CD4-positive, alpha-beta T cell (primary cell): ENCODE data around the gene COL18A1. TPM values are rescaled to one million over a fixed set of nuclear protein-coding genes. Genes with fewer than 3 reads are reported as not detected.

Source experiments
- ATAC-seq: fragments of 200-7000 bp; cut with Tn5 transposase; one replicate; pipeline ENCODE4 v1.10.0; 2022; ENCODE audit warnings: mild to moderate bottlenecking; ENCODE audit not compliant: poor library complexity
- CTCF ChIA-PET: fragments of 350-600 bp; sonication (Branson Sonifier 250); formaldehyde crosslinking; loops from one replicate; lab custom pipeline; 2021; ENCODE audit warnings: antibody characterized with exemption, inconsistent platforms; lab: Charles Lee
- POLR2A ChIA-PET: fragments of 350-600 bp; sonication (Branson Sonifier 250); formaldehyde crosslinking; loops from one replicate; lab custom pipeline; 2021; ENCODE audit warnings: antibody characterized with exemption, inconsistent platforms; lab: Charles Lee
- DNase-seq, 14 experiments: peaks; one replicate each; pipeline ENCODE4 v3.0.0-alpha.2; 2013 to 2020; ENCODE audit warnings: mixed read lengths in 2 of 14
- H3K27ac ChIP-seq, 2 donors: one replicate each; pipeline versions ENCODE4 v1.5.1 to v1.7.0; 2013; ENCODE audit warnings: low read length in 2 of 2, low read depth in 1 of 2, mild to moderate bottlenecking in 1 of 2
- H3K27me3 ChIP-seq, 2 experiments: 1 replicate in 1 of 2; 2 replicates in 1 of 2; pipeline versions ENCODE4 v1.6.1 to v1.7.0; 2013; ENCODE audit warnings: low read length in 2 of 2, control low read depth in 1 of 2, mild to moderate bottlenecking in 1 of 2, moderate library complexity in 1 of 2; ENCODE audit not compliant: insufficient read depth in 2 of 2, control insufficient read depth in 1 of 2
- H3K36me3 ChIP-seq: one replicate; pipeline ENCODE4 v1.6.1; 2013; ENCODE audit warnings: low read length, control low read depth; ENCODE audit not compliant: insufficient read depth
- H3K4me1 ChIP-seq: one replicate; pipeline ENCODE4 v1.6.1; 2013; ENCODE audit warnings: low read length, control low read depth; ENCODE audit not compliant: insufficient read depth
- H3K4me3 ChIP-seq: one replicate; pipeline ENCODE4 v1.5.1; 2013; ENCODE audit warnings: mild to moderate bottlenecking, low read length, moderate library complexity
- H3K9me3 ChIP-seq, 2 experiments: 1 replicate in 1 of 2; 2 replicates in 1 of 2; pipeline versions ENCODE4 v1.6.1 to v1.7.0; 2013; ENCODE audit warnings: low read length in 2 of 2, mild to moderate bottlenecking in 2 of 2, control low read depth in 1 of 2, moderate library complexity in 1 of 2; ENCODE audit not compliant: control insufficient read depth in 1 of 2, insufficient read depth in 1 of 2
- H3K27ac Mint-ChIP-seq: one replicate; pipeline ENCODE4 v1.8.0; 2020; ENCODE audit warnings: mixed read lengths
- H3K27me3 Mint-ChIP-seq: one replicate; pipeline ENCODE4 v1.8.0; 2021; ENCODE audit warnings: mixed read lengths
- H3K36me3 Mint-ChIP-seq: one replicate; pipeline ENCODE4 v1.8.0; 2021; ENCODE audit warnings: low read depth, mixed read lengths
- H3K4me1 Mint-ChIP-seq: one replicate; pipeline ENCODE4 v1.8.0; 2021; ENCODE audit warnings: low read depth, mixed read lengths
- H3K4me3 Mint-ChIP-seq: one replicate; pipeline ENCODE4 v1.8.0; 2020; ENCODE audit warnings: mild to moderate bottlenecking, mixed read lengths
- H3K9me3 Mint-ChIP-seq: one replicate; pipeline ENCODE4 v1.8.0; 2020; ENCODE audit warnings: mixed read lengths
- CTCF ChIP-seq: fragments of 200-600 bp; IDR thresholded peaks from one replicate; pipeline ENCODE4 v1.8.0; 2022; ENCODE audit warnings: antibody characterized with exemption, mild to moderate bottlenecking
- intact Hi-C, 2 experiments: fragments of 100-400 bp; cut with DNase I in 1 of 2; cut with micrococcal nuclease in 1 of 2; formaldehyde crosslinking; loops; one replicate each; pipeline versions ENCODE4 v1.15.1 to v1.9.0; 2023 to 2025; cut with DNase I, micrococcal nuclease
- total RNA-seq, 174 experiments: library from RNA in 2 of 174; stranded (reverse) in 2 of 174; gene quantifications; one replicate each; pipeline ENCODE4 v1.2.3 and lab custom pipeline; 2021 to 2026

COL18A1 gene
- total RNA-seq, 2 experiments from 2014 or later, result 15.2 to 16.0 TPM

- TF ChIP-seq CTCF, result no peak
- H3K27me3 ChIP-seq, result no peaks in the 10 kb centered on the region
- intact Hi-C loops, result no loop called here
- H3K36me3 Mint-ChIP-seq, result no peaks in the 10 kb centered on the region
- H3K27ac ChIP-seq, result no peak overlapping the region
- no peak overlapping the region for H3K4me3 ChIP-seq
- H3K4me1 ChIP-seq, result peaks cover 5% of the 10 kb centered on the region
- no peak overlapping the region for H3K27ac Mint-ChIP-seq
- no peak for DNase-seq
- ATAC-seq, result no peak
- no peaks in the 10 kb centered on the region for H3K4me1 Mint-ChIP-seq
- POLR2A ChIA-PET, result no interaction called here
- H3K27me3 Mint-ChIP-seq, result peaks cover 4% of the 10 kb centered on the region
- peaks cover 6 to 10% of the 10 kb centered on the region in 2 experiments for H3K9me3 ChIP-seq
- CTCF ChIA-PET, result no interaction called here
- no peaks in the 10 kb centered on the region for H3K36me3 ChIP-seq
- peaks cover 1% of the 10 kb centered on the region for H3K9me3 Mint-ChIP-seq
- no peak overlapping the region for H3K4me3 Mint-ChIP-seq
Measured at GRCh38 chr21:45456584-45457160, 51.7 kb downstream of the COL18A1 start.

GRCh38 chr21:45457161-45457831, 52.3 kb downstream of the COL18A1 start:
- H3K27ac Mint-ChIP-seq, result no peak overlapping the region
- peaks cover 4% of the 10 kb centered on the region for H3K27me3 Mint-ChIP-seq
- POLR2A ChIA-PET, result no interaction called here
- no peaks in the 10 kb centered on the region for H3K4me1 Mint-ChIP-seq
- H3K4me1 ChIP-seq, result peaks cover 5% of the 10 kb centered on the region
- peaks cover 6 to 12% of the 10 kb centered on the region in 2 experiments for H3K9me3 ChIP-seq
- CTCF ChIA-PET, result no interaction called here
- intact Hi-C loops, result no loop called here
- no peaks in the 10 kb centered on the region for H3K27me3 ChIP-seq
- H3K9me3 Mint-ChIP-seq, result peaks cover 4% of the 10 kb centered on the region
- no peak for DNase-seq
- H3K27ac ChIP-seq, result no peak overlapping the region
- H3K4me3 ChIP-seq, result no peak overlapping the region
- no peaks in the 10 kb centered on the region for H3K36me3 Mint-ChIP-seq
- H3K36me3 ChIP-seq, result no peaks in the 10 kb centered on the region
- TF ChIP-seq CTCF, result no peak
- no peak overlapping the region for H3K4me3 Mint-ChIP-seq
- no peak for ATAC-seq

- CTCF ChIA-PET, result no interaction called here
Measured at GRCh38 chr21:45457832-45458172, 52.8 kb downstream of the COL18A1 start.

More at GRCh38 chr21:45457832-45458172, 52.8 kb downstream of the COL18A1 start:
- Histone ChIP-seq H3K4me1 (peaks cover 5% of the 10 kb centered on the region), H3K9me3 (peaks cover 6 to 14% of the 10 kb centered on the region in 2 experiments), H3K4me3 (no peak overlapping the region), H3K27ac (no peak overlapping the region), H3K36me3 (no peaks in the 10 kb centered on the region), H3K27me3 (no peaks in the 10 kb centered on the region)
- TF ChIP-seq CTCF, result no peak
- POLR2A ChIA-PET, result no interaction called here
- H3K9me3 Mint-ChIP-seq, result peaks cover 8% of the 10 kb centered on the region
- H3K36me3 Mint-ChIP-seq, result no peaks in the 10 kb centered on the region
- no peak overlapping the region for H3K4me3 Mint-ChIP-seq
- intact Hi-C loops, result no loop called here
- peaks cover 4% of the 10 kb centered on the region for H3K27me3 Mint-ChIP-seq
- H3K4me1 Mint-ChIP-seq, result no peaks in the 10 kb centered on the region
- no peak for DNase-seq
- no peak overlapping the region for H3K27ac Mint-ChIP-seq
- no peak for ATAC-seq
